ENCODE measurements around the gene PRDX5.
A peak's percentile ranks its signal among the peaks of the same experiment; 100 is the strongest.

PRDX5 gene

GRCh38 chr11:64284962-64285884 lies 32.7 kb upstream of the PRDX5 start, which contains the start of gene GPR137:
Gene GPR137, plus strand, starts transcription at chr11:64285848. Its CDS starts 677 bp downstream, at chr11:64286525.
- ChIA-PET POLR2A (interaction anchor here (0.9 to 1.7 kb wide), 4 partner anchors 13 to 33 kb away, joined by 3 to 9 read pairs (median 6); partner anchors contain the start of gene PRDX5), CTCF (interaction anchor here (1.1 to 10.7 kb wide), 4 partner anchors 14 to 70 kb away, joined by 4 to 166 read pairs (median 26); partner anchors contain the start of genes CATSPERZ and ESRRA)
- no peak for TF ChIP-seq CTCF (IDR thresholded peaks at IDR 0.05; ENCODE audit: insufficient read depth, low read length, missing control alignments)
- no peak for DNase-seq (ENCODE audit: low read depth, low spot score)
- H3K4me3 ChIP-seq (ENCODE audit: low read depth, low read length) = peak within 1 kb of the TSS; percentile 73

GRCh38 chr11:64285885-64286800 lies 31.8 kb upstream of the PRDX5 start:
- peak overlapping the region; percentile 73 for H3K4me3 ChIP-seq (ENCODE audit: low read depth, low read length)
- DNase-seq (ENCODE audit: low read depth, low spot score) = no peak
- ChIA-PET CTCF (interaction anchor here (4.0 to 10.7 kb wide), 3 partner anchors 15 to 69 kb away, joined by 26 to 166 read pairs (median 26); partner anchors contain the start of genes CATSPERZ and ESRRA), POLR2A (interaction anchor here (1.0 to 1.7 kb wide), 2 partner anchors 16 to 32 kb away, joined by 3 to 9 read pairs; partner anchors contain the start of gene PRDX5)
- no peak for TF ChIP-seq CTCF (IDR thresholded peaks at IDR 0.05; ENCODE audit: insufficient read depth, low read length, missing control alignments)

GRCh38 chr11:64286801-64287159 lies 31.1 kb upstream of the PRDX5 start:
- CTCF ChIA-PET = interaction anchor here (5.4 to 10.7 kb wide), 2 partner anchors 16 to 68 kb away, joined by 26 to 166 read pairs; partner anchors contain the start of genes CATSPERZ and ESRRA
- no peak for TF ChIP-seq CTCF (IDR thresholded peaks at IDR 0.05; ENCODE audit: insufficient read depth, low read length, missing control alignments)
- no peak overlapping the region for H3K4me3 ChIP-seq (ENCODE audit: low read depth, low read length)
- no peak for DNase-seq (ENCODE audit: low read depth, low spot score)
- POLR2A ChIA-PET = no interaction called here

- POLR2A ChIA-PET = no interaction called here
- TF ChIP-seq CTCF (IDR thresholded peaks at IDR 0.05; ENCODE audit: insufficient read depth, low read length, missing control alignments) = no peak
- CTCF ChIA-PET = interaction anchor here (0.6 to 10.7 kb wide), 6 partner anchors 10 to 83 kb away, joined by 3 to 166 read pairs (median 12); partner anchors contain the start of genes CATSPERZ, ESRRA and PLCB3
- no peak overlapping the region for H3K4me3 ChIP-seq (ENCODE audit: low read depth, low read length)
- no peak for DNase-seq (ENCODE audit: low read depth, low spot score)
Measured at GRCh38 chr11:64287676-64288352, 30.1 kb upstream of the PRDX5 start.

- no peak for DNase-seq (ENCODE audit: low read depth, low spot score)
- CTCF ChIA-PET = interaction anchor here (0.6 to 10.7 kb wide), 5 partner anchors 10 to 84 kb away, joined by 3 to 166 read pairs (median 8); partner anchors contain the start of genes CATSPERZ, ESRRA and PLCB3
- TF ChIP-seq CTCF (IDR thresholded peaks at IDR 0.05; ENCODE audit: insufficient read depth, low read length, missing control alignments) = no peak
- POLR2A ChIA-PET = no interaction called here
- no peak overlapping the region for H3K4me3 ChIP-seq (ENCODE audit: low read depth, low read length)
Measured at GRCh38 chr11:64288353-64288750, 29.6 kb upstream of the PRDX5 start.

Data from AG04449 (cell line).